RWPE2 (cell line): ENCODE results near the gene MGMT.

ENCODE experiments used
- ATAC-seq: fragments of 200-7000 bp; cut with Tn5 transposase; 3 replicates; pipeline ENCODE4 v1.9.1; 2021; ENCODE audit warnings: low read depth
- DNase-seq: peaks from one replicate; pipeline ENCODE4 v3.0.0-alpha.2; 2020; ENCODE audit warnings: low spot score
- H3K27ac ChIP-seq: fragments of 450-650 bp; 2 replicates; pipeline ENCODE4 v1.5.1; 2017; ENCODE audit warnings: mild to moderate bottlenecking; ENCODE audit not compliant: poor library complexity, severe bottlenecking
- H3K27me3 ChIP-seq: fragments of 250-450 bp; sonication (Bioruptor Pico); 2 replicates; pipeline ENCODE4 v1.5.1; 2021; ENCODE audit warnings: mild to moderate bottlenecking, moderate library complexity; ENCODE audit not compliant: insufficient read depth, poor library complexity, severe bottlenecking
- H3K36me3 ChIP-seq: fragments of 250-450 bp; sonication (Bioruptor Pico); 2 replicates; pipeline ENCODE4 v1.5.1; 2020; ENCODE audit warnings: low read depth, mild to moderate bottlenecking, moderate library complexity
- H3K4me1 ChIP-seq: fragments of 250-450 bp; sonication (Bioruptor Pico); 2 replicates; pipeline ENCODE4 v1.5.1; 2021; ENCODE audit warnings: mild to moderate bottlenecking, moderate library complexity; ENCODE audit not compliant: insufficient read depth, poor library complexity, severe bottlenecking
- H3K4me3 ChIP-seq: fragments of 250-450 bp; sonication (Bioruptor Pico); 2 replicates; pipeline ENCODE4 v1.5.1; 2021; ENCODE audit warnings: mild to moderate bottlenecking, moderate library complexity; ENCODE audit not compliant: severe bottlenecking
- H3K9me3 ChIP-seq: fragments of 250-450 bp; sonication (Bioruptor Pico); 2 replicates; pipeline ENCODE4 v1.5.1; 2021; ENCODE audit warnings: mild to moderate bottlenecking, moderate library complexity; ENCODE audit not compliant: severe bottlenecking
- TF ChIP-seq, protein P1 (sequence below): fragments of 450-650 bp; IDR thresholded peaks from one replicate; pipeline ENCODE4 v1.5.1; 2017; ENCODE audit warnings: mild to moderate bottlenecking, moderate library complexity; ENCODE audit not compliant: poor library complexity, severe bottlenecking

The MGMT gene

GRCh38 chr10:129761197-129761972, 294.3 kb downstream of the MGMT start:
- TF ChIP-seq, protein P1, sequence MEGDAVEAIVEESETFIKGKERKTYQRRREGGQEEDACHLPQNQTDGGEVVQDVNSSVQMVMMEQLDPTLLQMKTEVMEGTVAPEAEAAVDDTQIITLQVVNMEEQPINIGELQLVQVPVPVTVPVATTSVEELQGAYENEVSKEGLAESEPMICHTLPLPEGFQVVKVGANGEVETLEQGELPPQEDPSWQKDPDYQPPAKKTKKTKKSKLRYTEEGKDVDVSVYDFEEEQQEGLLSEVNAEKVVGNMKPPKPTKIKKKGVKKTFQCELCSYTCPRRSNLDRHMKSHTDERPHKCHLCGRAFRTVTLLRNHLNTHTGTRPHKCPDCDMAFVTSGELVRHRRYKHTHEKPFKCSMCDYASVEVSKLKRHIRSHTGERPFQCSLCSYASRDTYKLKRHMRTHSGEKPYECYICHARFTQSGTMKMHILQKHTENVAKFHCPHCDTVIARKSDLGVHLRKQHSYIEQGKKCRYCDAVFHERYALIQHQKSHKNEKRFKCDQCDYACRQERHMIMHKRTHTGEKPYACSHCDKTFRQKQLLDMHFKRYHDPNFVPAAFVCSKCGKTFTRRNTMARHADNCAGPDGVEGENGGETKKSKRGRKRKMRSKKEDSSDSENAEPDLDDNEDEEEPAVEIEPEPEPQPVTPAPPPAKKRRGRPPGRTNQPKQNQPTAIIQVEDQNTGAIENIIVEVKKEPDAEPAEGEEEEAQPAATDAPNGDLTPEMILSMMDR, result no peak
- Histone ChIP-seq H3K36me3 (no peaks in the 10 kb centered on the region), H3K4me1 (no peaks in the 10 kb centered on the region), H3K27ac (no peak overlapping the region), H3K27me3 (no peaks in the 10 kb centered on the region), H3K9me3 (no peaks in the 10 kb centered on the region), H3K4me3 (no peak overlapping the region)
- DNase-seq, result no peak
- no peak for ATAC-seq

DNA sequence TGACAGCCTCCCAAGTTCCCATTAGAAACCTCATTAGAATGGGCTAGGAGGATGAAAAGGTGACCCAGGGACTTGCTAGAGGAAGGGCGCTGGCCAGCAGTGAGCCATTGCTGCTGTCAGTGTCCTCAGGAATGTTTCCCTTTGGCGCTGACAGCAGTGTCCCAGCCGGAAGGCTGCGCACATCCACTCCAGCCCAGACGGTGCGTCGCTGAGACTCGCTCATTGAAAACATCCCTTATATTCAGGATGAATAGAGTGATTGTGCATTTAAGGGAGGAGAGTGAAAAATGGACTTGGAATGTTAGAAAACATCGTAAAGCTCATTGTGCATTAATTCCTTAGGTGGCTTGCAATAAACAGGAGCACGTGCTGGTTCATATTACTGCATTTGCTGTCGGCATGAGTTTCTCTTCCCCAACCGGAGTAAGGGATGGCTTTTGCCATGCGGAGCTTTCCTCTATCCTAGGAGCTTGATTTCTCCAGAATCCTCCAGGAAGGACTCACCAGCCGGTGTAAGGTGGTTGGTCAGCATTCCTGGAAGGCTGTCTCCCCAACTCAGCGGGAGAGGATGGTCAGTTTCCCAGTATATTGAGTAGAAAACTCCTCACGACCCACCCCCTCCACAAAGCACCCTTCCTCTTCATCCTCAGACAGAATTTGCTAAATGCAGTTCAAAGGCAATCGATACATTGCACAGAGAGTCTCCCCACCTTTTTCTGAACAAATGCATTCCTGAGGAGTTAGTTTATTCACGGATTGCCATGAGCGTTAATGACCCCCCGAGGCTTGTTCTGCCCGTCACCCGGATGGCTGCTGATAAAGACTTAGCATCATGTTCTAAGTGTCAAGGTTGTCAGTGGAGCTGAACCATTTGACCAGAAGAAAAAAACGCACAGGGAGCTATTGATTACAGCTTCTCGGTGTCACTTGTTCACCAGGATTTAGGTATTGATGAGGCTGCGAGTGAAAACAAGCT, 295.2 kb downstream of the MGMT start:
- no peak for DNase-seq
- H3K4me3 ChIP-seq, result no peak overlapping the region
- no peak for ATAC-seq
- TF ChIP-seq, protein P1, result no peak
- H3K9me3 ChIP-seq, result no peaks in the 10 kb centered on the region
- H3K36me3 ChIP-seq, result no peaks in the 10 kb centered on the region
- H3K27ac ChIP-seq, result no peak overlapping the region
- H3K27me3 ChIP-seq, result no peaks in the 10 kb centered on the region
- no peaks in the 10 kb centered on the region for H3K4me1 ChIP-seq

DNA sequence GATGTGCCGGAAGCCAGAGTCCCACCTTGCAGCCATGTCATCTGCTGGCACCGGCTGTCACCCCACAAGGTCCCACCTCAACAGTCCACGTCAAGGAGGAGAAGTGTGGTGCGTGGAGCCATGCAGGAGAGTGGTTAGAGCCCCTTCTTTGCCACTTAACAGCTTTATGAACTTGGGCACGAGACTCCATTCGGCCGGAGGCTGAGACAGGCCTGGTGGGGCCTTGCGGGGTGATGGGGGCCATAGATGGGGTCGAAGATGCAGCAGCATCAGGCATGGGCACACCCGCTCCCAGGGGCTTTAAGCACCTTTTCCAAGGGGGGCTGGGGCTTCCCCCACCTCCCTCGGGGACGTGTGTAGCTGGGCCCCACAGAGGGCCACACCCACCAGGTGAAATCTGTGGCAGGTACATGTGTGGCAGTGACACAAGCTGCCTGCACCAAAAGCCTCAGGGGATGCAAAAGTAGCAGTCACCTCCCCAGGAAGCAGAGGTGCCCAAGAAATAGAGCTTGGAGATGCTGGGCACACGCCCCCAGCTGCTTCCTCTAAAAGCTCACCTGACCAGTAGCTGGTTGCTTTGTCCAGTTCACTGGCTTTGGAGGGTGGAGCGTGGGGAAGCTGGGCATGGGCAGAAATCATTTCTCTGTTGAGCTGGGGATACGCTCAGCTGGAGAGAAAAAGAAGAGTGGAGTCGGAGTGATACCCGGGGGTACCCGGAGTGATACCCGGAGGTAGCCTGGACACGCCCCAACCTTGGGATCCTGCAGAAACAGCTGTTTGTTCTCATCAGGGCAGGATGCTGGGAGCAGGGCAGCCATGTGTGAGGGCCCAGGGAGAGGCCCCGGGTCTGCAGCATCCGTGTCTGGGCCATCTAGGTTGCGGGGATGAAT, 297.2 kb downstream of the MGMT start:
- Histone ChIP-seq H3K36me3 (no peaks in the 10 kb centered on the region), H3K27ac (no peak overlapping the region), H3K9me3 (no peaks in the 10 kb centered on the region), H3K27me3 (no peaks in the 10 kb centered on the region), H3K4me1 (no peaks in the 10 kb centered on the region), H3K4me3 (no peak overlapping the region)
- DNase-seq (no peak), ATAC-seq (no peak)
- TF ChIP-seq, protein P1, result no peak

DNA sequence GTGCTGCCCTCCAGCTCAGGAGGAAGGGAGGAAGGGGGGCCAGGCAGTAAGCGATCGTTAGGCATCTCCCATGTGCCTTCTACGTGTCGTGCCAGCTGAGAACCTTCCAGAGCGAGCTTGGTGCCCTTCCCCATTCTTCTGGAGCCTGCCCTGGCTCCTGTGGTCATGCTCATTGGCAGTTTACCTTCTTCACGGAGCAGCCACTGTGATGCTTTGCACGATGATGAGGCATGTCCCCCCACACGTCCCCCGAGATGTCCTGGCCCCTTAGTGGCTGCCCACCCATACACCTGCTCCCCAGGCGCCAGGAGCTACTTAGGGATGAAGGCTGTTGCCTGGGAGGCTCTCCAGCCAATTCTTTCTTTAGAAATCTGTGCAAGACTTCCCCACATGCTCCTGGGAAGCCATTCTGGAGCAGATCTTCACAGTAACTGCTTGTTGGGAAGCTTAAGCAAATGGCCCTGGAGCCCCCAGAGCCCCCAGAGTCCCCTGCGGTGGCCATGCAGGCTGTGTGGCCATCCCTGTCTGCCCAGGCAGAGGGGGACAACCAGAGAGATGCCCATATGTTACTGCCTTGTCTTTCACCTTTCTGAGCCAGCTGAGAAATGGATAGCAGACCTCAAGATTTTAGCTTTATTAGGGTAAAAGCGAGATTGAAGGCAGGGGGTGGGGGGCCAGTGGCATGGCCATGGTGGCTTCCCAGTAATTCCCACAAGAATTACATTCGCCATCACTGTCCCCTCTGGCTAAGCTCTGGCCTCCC, 298.0 kb downstream of the MGMT start:
- Histone ChIP-seq H3K27ac (no peak overlapping the region), H3K4me3 (no peak overlapping the region), H3K27me3 (no peaks in the 10 kb centered on the region), H3K36me3 (no peaks in the 10 kb centered on the region), H3K4me1 (no peaks in the 10 kb centered on the region), H3K9me3 (no peaks in the 10 kb centered on the region)
- ATAC-seq (no peak), DNase-seq (no peak)
- TF ChIP-seq, protein P1, result no peak
